ENCODE measurements around the gene CDH23. TPM values are rescaled to one million over a fixed set of nuclear protein-coding genes. Genes with fewer than 3 reads are reported as not detected.

The CDH23 gene
- polyA plus RNA-seq, 1 donor from 2014 or later = 6.6 TPM

DNA sequence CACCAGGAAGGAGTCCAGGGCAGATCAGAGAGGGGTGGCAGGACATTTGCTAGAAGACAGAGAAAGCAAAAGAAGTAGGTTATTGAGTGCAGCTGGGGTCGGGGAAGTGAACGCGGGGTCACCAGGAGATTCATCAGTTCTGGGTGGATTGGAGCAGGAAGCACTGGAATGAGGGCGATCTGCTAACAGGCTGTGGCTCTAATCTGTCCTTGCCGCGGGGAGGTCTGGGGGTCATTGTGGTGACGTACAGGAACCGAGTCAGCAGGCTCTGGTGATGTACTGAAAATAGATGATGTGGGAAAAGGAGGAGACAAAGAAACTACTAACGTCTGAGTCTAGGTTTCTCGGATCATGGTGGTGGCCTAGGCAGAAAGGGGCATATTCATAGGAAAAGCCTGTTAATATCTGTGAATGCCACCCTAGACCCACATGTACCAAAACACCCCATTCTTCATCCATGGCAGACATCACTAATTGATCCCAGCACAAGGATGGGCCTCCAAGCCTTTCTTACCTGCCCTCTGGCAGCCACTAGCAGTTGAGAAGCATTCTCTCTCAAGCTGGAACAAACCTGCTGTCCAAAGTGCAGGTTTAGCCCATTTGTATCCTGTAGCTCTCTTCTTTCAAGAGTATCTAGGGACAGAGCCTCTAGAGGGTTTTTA is 188.3 kb downstream of the CDH23 start:
- no peaks in the 10 kb centered on the region for H3K36me3 ChIP-seq (ENCODE audit: insufficient read depth, low read length)
- H3K9ac ChIP-seq (ENCODE audit: low read length) = no peak overlapping the region
- H4K20me1 ChIP-seq (ENCODE audit: insufficient read depth) = no peaks in the 10 kb centered on the region
- H2AFZ ChIP-seq (ENCODE audit: low read depth, low read length) = no peak overlapping the region
- H3K4me2 ChIP-seq (ENCODE audit: low read length) = no peak overlapping the region
- H3K27me3 ChIP-seq (ENCODE audit: insufficient read depth, low read depth, low read length) = no peaks in the 10 kb centered on the region
- no peak for TF ChIP-seq TAF1 (IDR thresholded peaks at IDR 0.05; ENCODE audit: low read depth)
- H3K27ac ChIP-seq (ENCODE audit: low read length) = no peak overlapping the region
- no peaks in the 10 kb centered on the region for H3F3A ChIP-seq (ENCODE audit: insufficient read depth, low read length, poor library complexity, severe bottlenecking)
- no peaks in the 10 kb centered on the region for H3K9me3 ChIP-seq (ENCODE audit: low read length)
- no peaks in the 10 kb centered on the region for H3K9me2 ChIP-seq (ENCODE audit: insufficient read depth, low read length)
- H3K79me2 ChIP-seq (replicated peaks; ENCODE audit: insufficient read depth, low read length) = no peaks in the 10 kb centered on the region
- no peak overlapping the region for H3K4me3 ChIP-seq (ENCODE audit: low read length)

GRCh38 chr10:71585564-71586290 is 189.0 kb downstream of the CDH23 start:
- Histone ChIP-seq H2AFZ (ENCODE audit: low read depth, low read length) (no peak overlapping the region), H3K9ac (ENCODE audit: low read length) (no peak overlapping the region), H3K4me2 (ENCODE audit: low read length) (no peak overlapping the region), H3F3A (ENCODE audit: insufficient read depth, low read length, poor library complexity, severe bottlenecking) (no peaks in the 10 kb centered on the region), H3K36me3 (ENCODE audit: insufficient read depth, low read length) (no peaks in the 10 kb centered on the region), H3K4me3 (ENCODE audit: low read length) (no peak overlapping the region), H3K9me2 (ENCODE audit: insufficient read depth, low read length) (no peaks in the 10 kb centered on the region), H4K20me1 (ENCODE audit: insufficient read depth) (no peaks in the 10 kb centered on the region), H3K9me3 (ENCODE audit: low read length) (no peaks in the 10 kb centered on the region), H3K79me2 (replicated peaks; ENCODE audit: insufficient read depth, low read length) (no peaks in the 10 kb centered on the region), H3K27me3 (ENCODE audit: insufficient read depth, low read depth, low read length) (no peaks in the 10 kb centered on the region), H3K27ac (ENCODE audit: low read length) (no peak overlapping the region)
- TF ChIP-seq CTCF (IDR thresholded peaks at IDR 0.05; ENCODE audit: poor library complexity, severe bottlenecking) = no peak

DNA sequence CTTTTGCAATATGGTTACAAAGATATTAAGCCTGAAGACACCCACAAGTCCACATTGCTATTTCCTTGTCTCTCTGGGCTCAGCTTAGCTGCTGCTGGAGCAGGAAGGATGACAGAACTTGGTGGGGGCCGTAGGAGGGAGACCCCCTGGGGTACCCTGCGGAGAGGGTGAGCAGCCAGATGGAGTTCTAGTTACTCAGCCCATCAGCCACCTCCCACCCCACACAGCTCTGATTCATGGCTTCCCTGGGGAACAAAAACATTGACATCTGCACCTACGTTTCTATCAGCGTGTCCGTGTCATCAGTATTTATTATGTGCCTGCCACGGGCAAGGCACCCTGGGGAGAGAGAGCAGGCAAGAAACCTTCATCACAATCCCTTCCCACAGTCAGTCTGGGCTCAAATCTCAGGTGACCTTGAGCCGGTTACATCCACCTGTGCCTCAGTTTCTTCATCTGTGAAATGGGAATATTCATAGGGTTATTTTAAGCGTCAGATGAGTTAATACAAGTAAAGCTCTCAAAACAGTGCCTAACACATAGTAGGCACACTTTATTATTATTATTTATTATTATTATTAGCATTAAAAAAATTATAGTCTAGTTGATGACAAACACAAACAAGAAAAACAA is 191.3 kb downstream of the CDH23 start:
- Histone ChIP-seq H3K27me3 (ENCODE audit: insufficient read depth, low read depth, low read length) (no peaks in the 10 kb centered on the region), H3K79me2 (replicated peaks; ENCODE audit: insufficient read depth, low read length) (no peaks in the 10 kb centered on the region), H3K9me2 (ENCODE audit: insufficient read depth, low read length) (no peaks in the 10 kb centered on the region), H3K9me3 (ENCODE audit: low read length) (no peaks in the 10 kb centered on the region), H3K36me3 (ENCODE audit: insufficient read depth, low read length) (no peaks in the 10 kb centered on the region), H3K9ac (ENCODE audit: low read length) (no peak overlapping the region), H4K20me1 (ENCODE audit: insufficient read depth) (no peaks in the 10 kb centered on the region), H3K4me3 (ENCODE audit: low read length) (no peak overlapping the region), H2AFZ (ENCODE audit: low read depth, low read length) (no peak overlapping the region), H3K4me2 (ENCODE audit: low read length) (no peak overlapping the region), H3F3A (ENCODE audit: insufficient read depth, low read length, poor library complexity, severe bottlenecking) (no peaks in the 10 kb centered on the region), H3K27ac (ENCODE audit: low read length) (no peak overlapping the region)
- TF ChIP-seq RAD21 (conservative IDR thresholded peaks at IDR 0.05) = no peak
- no peak for TF ChIP-seq TAF1 (IDR thresholded peaks at IDR 0.05; ENCODE audit: low read depth)
- TF ChIP-seq CTCF (IDR thresholded peaks at IDR 0.05; ENCODE audit: poor library complexity, severe bottlenecking) = no peak
- TF ChIP-seq EP300 (conservative IDR thresholded peaks at IDR 0.05; ENCODE audit: poor library complexity, severe bottlenecking) = no peak
- TF ChIP-seq EZH2 (IDR thresholded peaks at IDR 0.05; ENCODE audit: borderline replicate concordance, insufficient read depth, low read length, poor library complexity, severe bottlenecking) = no peak
- no peak for TF ChIP-seq SMC3 (conservative IDR thresholded peaks at IDR 0.05; ENCODE audit: poor library complexity)
- no peak for TF ChIP-seq POLR2AphosphoS5 (IDR thresholded peaks at IDR 0.05)
- TF ChIP-seq, protein P1, sequence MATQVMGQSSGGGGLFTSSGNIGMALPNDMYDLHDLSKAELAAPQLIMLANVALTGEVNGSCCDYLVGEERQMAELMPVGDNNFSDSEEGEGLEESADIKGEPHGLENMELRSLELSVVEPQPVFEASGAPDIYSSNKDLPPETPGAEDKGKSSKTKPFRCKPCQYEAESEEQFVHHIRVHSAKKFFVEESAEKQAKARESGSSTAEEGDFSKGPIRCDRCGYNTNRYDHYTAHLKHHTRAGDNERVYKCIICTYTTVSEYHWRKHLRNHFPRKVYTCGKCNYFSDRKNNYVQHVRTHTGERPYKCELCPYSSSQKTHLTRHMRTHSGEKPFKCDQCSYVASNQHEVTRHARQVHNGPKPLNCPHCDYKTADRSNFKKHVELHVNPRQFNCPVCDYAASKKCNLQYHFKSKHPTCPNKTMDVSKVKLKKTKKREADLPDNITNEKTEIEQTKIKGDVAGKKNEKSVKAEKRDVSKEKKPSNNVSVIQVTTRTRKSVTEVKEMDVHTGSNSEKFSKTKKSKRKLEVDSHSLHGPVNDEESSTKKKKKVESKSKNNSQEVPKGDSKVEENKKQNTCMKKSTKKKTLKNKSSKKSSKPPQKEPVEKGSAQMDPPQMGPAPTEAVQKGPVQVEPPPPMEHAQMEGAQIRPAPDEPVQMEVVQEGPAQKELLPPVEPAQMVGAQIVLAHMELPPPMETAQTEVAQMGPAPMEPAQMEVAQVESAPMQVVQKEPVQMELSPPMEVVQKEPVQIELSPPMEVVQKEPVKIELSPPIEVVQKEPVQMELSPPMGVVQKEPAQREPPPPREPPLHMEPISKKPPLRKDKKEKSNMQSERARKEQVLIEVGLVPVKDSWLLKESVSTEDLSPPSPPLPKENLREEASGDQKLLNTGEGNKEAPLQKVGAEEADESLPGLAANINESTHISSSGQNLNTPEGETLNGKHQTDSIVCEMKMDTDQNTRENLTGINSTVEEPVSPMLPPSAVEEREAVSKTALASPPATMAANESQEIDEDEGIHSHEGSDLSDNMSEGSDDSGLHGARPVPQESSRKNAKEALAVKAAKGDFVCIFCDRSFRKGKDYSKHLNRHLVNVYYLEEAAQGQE (IDR thresholded peaks at IDR 0.05; ENCODE audit: borderline replicate concordance) = no peak
- TF ChIP-seq MXI1 (conservative IDR thresholded peaks at IDR 0.05; ENCODE audit: poor library complexity, severe bottlenecking) = no peak

All from neural cell (in vitro differentiated cells).